ENCODE data around the gene TSTD1.
"Not testable (repeated sequence)": the region's sequence is repeated elsewhere in the genome, so short reads cannot be mapped to it uniquely, and the experiment has no call there.

TSTD1 gene

DNA sequence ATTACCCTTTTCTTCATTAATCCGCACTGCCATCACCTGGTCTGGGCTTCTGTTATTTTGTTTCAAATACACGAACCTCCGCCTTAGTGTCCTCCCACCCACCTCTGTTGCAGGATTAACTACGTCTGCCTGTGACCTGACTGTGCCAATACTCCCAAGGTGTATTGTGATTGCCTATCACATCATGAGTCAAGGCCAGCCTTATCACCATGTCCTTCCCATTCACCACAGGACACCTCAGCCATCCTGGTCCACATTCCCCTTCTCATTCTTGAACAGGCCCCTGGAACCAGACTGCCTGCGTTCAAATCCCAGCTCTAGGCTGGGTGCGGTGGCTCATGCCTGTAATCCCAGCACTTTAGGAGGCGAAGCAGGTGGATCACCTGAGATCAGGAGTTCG, 32.2 kb downstream of the TSTD1 start:
- DNase-seq = no peak

DNA sequence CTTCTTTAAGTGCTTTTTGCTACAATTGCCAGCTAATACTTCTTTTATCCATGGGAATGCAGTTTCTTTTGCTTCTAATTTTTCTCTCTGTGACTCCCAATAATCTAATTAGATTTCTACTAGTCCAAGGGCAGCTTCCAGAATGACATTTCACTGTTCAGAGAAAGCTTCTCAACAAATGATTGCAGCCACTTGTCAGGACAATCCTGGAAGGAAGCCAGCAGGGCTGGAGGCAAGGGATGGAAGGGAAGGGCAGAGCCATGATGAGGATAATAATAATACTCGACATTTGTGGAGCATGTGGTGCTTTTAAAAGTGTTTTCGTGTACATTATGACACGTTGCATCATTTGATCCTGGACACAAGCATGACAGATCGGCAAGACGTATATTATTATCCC, 37.2 kb downstream of the TSTD1 start:
- DNase-seq = no peak

DNA sequence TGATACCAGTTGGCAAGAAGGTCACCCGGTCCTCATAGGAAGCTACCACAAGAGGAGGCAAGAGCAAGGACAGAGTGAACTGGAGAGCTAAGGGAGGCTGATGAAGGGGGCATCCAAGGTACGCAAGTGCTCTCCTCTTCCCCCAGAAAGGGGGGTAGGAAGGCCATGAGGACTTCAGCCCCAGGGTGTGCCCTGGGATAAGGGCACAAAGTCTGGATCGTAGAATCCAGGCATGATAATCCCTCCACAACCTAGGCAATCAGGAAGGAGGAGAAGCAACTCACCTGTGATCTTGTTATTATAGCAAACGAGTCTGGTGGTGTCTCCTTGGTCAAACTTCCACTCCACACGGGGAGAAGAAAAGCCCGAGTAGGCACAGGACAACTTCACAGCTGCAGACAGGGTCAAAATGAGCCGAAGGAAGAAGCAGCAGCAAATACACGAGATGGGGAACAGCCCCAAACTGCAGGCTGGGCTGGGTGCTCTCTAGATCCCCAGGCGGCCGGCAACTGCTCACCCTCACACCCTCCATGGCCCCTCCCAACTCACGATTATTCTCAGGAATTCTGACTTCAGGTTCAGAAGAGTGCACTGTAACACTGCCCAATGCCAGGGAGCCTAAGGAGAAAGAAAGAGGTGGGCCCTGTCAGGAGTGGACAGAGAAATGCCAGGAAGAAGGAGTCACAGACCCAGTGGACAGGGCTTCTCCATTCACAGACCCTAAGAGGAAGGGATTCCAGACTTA, 37.9 kb downstream of the TSTD1 start:
- DNase-seq = no peak

DNA sequence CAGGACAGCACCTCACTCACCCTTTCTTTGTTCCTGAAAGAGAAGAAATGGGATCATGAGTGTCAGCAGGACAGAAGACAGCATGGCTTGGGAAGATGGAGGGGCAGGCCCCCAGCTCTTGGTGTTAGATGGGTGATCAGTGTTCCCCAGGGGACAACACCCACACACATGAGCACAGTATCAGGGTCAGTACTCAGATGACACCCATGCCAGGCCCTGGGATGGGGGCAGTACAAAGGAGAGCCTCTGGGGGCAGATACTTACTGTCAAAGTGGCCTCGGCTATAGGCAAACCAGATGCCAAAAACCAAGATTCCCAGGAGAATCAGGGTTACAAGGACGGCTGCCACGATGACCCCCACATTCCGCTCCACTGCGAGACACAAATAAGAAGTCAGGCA, 39.4 kb downstream of the TSTD1 start:
- no peak for DNase-seq

DNA sequence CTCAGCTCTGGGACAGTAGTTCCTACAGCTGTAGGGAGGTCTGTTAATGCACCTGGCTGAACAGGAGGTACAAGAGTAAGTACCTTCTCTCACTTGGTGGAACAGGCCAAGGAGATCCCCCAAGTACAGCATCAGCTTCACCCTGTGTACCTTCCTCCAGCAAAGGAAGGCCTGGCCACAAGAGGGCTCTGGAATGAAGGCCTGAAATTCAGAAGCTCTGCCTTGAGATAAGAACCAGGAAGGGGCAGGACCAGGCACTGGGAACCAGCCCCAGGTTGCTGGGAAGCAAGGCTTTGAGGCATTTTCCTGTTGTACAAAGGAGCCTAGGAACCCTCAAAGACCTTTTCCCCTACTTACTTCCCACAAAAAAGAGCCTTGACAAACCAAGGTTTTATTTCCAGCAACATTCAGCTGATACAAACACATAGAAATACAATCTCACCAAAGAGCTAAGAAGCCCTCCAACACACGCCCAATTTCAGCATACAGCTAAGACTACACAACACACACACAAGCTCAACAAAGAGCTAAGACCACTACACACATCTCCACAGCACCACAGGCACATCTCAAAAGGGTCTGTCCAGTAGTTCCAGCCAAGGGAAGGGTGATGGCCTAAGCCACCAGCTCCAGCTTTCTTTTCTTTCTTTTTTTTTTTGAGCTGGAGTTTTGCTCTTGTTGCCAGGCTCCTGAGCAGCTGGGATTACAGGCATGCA, 41.3 kb downstream of the TSTD1 start:
- peak in 5 of 6 experiments; percentile 16 to 36 (median 30) for DNase-seq

DNA sequence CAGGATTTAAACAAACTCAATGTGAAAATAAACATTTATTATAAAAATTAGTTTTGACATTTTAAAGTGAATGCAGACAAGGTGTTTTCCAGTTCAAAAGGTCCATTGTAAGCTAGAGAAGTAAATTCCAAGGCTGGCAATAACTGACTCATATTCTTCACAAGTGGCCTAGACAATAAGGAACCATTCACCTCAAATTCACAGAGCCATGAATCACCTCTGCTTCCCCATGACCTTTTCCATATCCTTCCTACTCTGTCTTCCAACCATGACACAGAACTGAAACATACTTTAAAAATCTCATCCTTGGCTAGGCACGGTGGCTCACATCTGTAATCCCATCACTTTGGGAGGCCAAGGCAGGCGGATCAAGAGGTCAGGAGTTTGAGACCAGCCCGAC, 42.6 kb downstream of the TSTD1 start:
- no peak for DNase-seq

DNA sequence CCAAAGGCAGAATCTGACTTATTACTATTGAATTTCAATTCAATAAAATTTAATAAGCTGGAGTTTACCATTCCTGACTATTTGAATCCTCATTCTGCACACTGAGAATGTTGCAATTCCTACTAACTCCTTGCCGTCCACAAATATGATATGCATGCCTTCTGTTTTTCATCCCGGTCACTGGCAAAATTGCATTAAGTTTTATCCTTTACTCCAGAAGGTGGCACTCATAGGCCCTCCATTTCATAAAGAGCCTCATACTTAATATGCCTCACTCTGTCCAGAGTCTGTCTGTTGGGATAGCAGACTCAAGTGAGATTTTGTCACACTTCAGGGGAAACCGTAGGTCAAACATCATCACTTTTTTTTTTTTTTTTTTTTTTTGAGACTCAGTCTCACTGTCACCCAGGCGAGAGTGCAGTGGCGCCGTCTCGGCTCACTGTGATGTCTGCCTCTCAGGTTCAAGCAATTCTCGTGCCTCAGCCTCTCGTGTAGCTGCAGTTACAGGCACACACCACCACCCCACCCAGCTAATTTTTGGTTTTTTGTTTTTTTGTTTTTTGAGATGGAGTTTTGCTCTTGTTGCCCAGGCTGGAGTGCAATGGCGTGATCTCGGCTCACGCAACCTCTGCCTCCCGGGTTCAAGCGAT, 45.1 kb downstream of the TSTD1 start:
- no peak for DNase-seq

DNA sequence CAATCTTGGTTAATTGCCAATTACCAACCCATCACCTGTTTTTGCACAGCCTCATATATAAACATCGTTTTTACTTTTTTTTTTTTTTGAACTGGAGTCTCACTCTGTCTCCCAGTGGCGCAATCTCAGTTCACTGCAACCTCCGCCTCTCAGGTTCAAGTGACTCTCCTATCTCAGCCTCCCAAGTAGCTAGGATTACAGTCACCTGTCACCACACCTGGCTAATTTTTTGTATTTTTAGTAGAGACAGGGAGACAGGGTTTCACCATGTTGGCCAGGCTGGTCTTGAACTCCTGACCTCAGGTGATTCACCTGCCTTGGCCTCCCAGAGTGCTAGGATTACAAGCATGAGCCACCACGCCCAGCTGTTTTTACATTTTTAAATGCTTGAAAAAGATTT, 46.7 kb downstream of the TSTD1 start:
- not testable (repeated sequence) for DNase-seq

All from stimulated activated naive CD4-positive, alpha-beta T cell (primary cell).